H9 (cell line): ENCODE measurements around the gene VIM. TPM values are rescaled to one million over a fixed set of nuclear protein-coding genes. Genes with fewer than 3 reads are reported as not detected.

ENCODE experiments used
- DNase-seq: peaks from one replicate; pipeline ENCODE4 v3.0.0-alpha.2; 2017
- H2AFZ ChIP-seq: one replicate; pipeline ENCODE4 v1.6.1; 2013; ENCODE audit warnings: mild to moderate bottlenecking, low read length, control low read depth, moderate library complexity
- H2AK5ac ChIP-seq: 2 replicates; pipeline ENCODE4 v1.6.1; 2013; ENCODE audit warnings: low read length, control low read depth, mixed read lengths; ENCODE audit not compliant: insufficient read length
- H2BK120ac ChIP-seq: one replicate; pipeline ENCODE4 v1.6.1; 2013; ENCODE audit warnings: low read depth, mild to moderate bottlenecking, low read length, control low read depth, inconsistent platforms; ENCODE audit not compliant: poor library complexity, severe bottlenecking
- H2BK12ac ChIP-seq: 2 replicates; pipeline ENCODE4 v1.6.1; 2013; ENCODE audit warnings: low read length, control low read depth, mixed read lengths, low read depth; ENCODE audit not compliant: insufficient read length
- H2BK15ac ChIP-seq: 2 replicates; pipeline ENCODE4 v1.6.1; 2013; ENCODE audit warnings: low read depth, low read length, control low read depth
- H2BK20ac ChIP-seq: one replicate; pipeline ENCODE4 v1.6.1; 2013; ENCODE audit warnings: low read depth, mild to moderate bottlenecking, low read length, control low read depth, inconsistent platforms; ENCODE audit not compliant: poor library complexity, severe bottlenecking
- H2BK5ac ChIP-seq: 2 replicates; pipeline ENCODE4 v1.6.1; 2013; ENCODE audit warnings: low read length, control low read depth, mixed read lengths; ENCODE audit not compliant: insufficient read length
- H3K14ac ChIP-seq: 2 replicates; pipeline ENCODE4 v1.6.1; 2013; ENCODE audit warnings: low read length, control low read depth; ENCODE audit not compliant: insufficient read depth
- H3K18ac ChIP-seq: 2 replicates; pipeline ENCODE4 v1.6.1; 2013; ENCODE audit warnings: low read depth, mild to moderate bottlenecking, mixed read lengths, low read length, control low read depth; ENCODE audit not compliant: insufficient read length
- H3K23ac ChIP-seq: 2 replicates; pipeline ENCODE4 v1.6.1; 2013; ENCODE audit warnings: low read length, control low read depth, mixed read lengths, low read depth; ENCODE audit not compliant: insufficient read length
- H3K23me2 ChIP-seq: 2 replicates; pipeline ENCODE4 v1.6.1; 2013; ENCODE audit warnings: low read depth, mild to moderate bottlenecking, mixed read lengths, low read length, control low read depth; ENCODE audit not compliant: insufficient read length, poor library complexity, severe bottlenecking
- H3K27ac ChIP-seq: 2 replicates; pipeline ENCODE4 v1.5.1; 2013; ENCODE audit warnings: low read length, control low read depth, mixed read lengths, low read depth; ENCODE audit not compliant: insufficient read length
- H3K27me3 ChIP-seq: 2 replicates; pipeline ENCODE4 v1.6.1; 2013; ENCODE audit warnings: low read length, control low read depth, inconsistent platforms; ENCODE audit not compliant: insufficient read depth
- H3K4ac ChIP-seq: 2 replicates; pipeline ENCODE4 v1.6.1; 2013; ENCODE audit warnings: low read depth, mild to moderate bottlenecking, control low read depth, inconsistent platforms, low read length, moderate library complexity
- H3K4me1 ChIP-seq: 2 replicates; pipeline ENCODE4 v1.6.1; 2013; ENCODE audit warnings: low read length, control low read depth, inconsistent platforms; ENCODE audit not compliant: insufficient read depth
- H3K4me2 ChIP-seq: 2 replicates; pipeline ENCODE4 v1.6.1; 2013; ENCODE audit warnings: low read length, control low read depth, mixed read lengths; ENCODE audit not compliant: insufficient read length, insufficient read depth
- H3K56ac ChIP-seq: 2 replicates; pipeline ENCODE4 v1.6.1; 2013; ENCODE audit warnings: low read depth, mild to moderate bottlenecking, mixed read lengths, low read length, control low read depth; ENCODE audit not compliant: insufficient read length
- H3K79me1 ChIP-seq: 2 replicates; pipeline ENCODE4 v1.6.1; 2013; ENCODE audit warnings: low read depth, mild to moderate bottlenecking, moderate library complexity, low read length, control low read depth, inconsistent platforms; ENCODE audit not compliant: insufficient read depth, poor library complexity, severe bottlenecking
- H3K79me2 ChIP-seq: 2 replicates; pipeline ENCODE4 v1.6.1; 2013; ENCODE audit warnings: low read length, control low read depth, inconsistent platforms; ENCODE audit not compliant: insufficient read depth
- H3K9ac ChIP-seq: 2 replicates; pipeline ENCODE4 v1.6.1; 2013; ENCODE audit warnings: low read length, control low read depth, mixed read lengths; ENCODE audit not compliant: insufficient read length; ENCODE audit errors: extremely low read depth
- H3K9me3 ChIP-seq: one replicate; pipeline ENCODE4 v1.6.1; 2013; ENCODE audit warnings: low read depth, low read length, inconsistent platforms; ENCODE audit not compliant: control insufficient read depth
- H3T11ph ChIP-seq: one replicate; pipeline ENCODE4 v1.6.1; 2013; ENCODE audit warnings: mild to moderate bottlenecking, low read length, control low read depth, inconsistent platforms
- H4K20me1 ChIP-seq: one replicate; pipeline ENCODE4 v1.6.1; 2013; ENCODE audit not compliant: control insufficient read depth, insufficient read length, insufficient read depth
- H4K5ac ChIP-seq: 2 replicates; pipeline ENCODE4 v1.6.1; 2013; ENCODE audit warnings: low read depth, mild to moderate bottlenecking, mixed read lengths, low read length, control low read depth; ENCODE audit not compliant: insufficient read length
- H4K8ac ChIP-seq: replicated peaks from 2 replicates; pipeline ENCODE4 v1.6.1; 2013; ENCODE audit warnings: low read length, control low read depth, mixed read lengths, low read depth; ENCODE audit not compliant: insufficient read length
- H4K91ac ChIP-seq: 2 replicates; pipeline ENCODE4 v1.6.1; 2013; ENCODE audit warnings: low read depth, mild to moderate bottlenecking, moderate library complexity, mixed read lengths, low read length, control low read depth; ENCODE audit not compliant: insufficient read length
- H3K27ac Mint-ChIP-seq, 3 experiments: 2 replicates in 2 of 3; 3 replicates in 1 of 3; pipeline ENCODE4 v1.8.0; 2020 to 2021; ENCODE audit warnings: mixed read lengths in 3 of 3, mild to moderate bottlenecking in 1 of 3, moderate library complexity in 1 of 3
- H3K27me3 Mint-ChIP-seq: 2 replicates; pipeline ENCODE4 v1.8.0; 2021; ENCODE audit warnings: low read depth, mild to moderate bottlenecking, moderate library complexity, mixed read lengths
- H3K36me3 Mint-ChIP-seq, 3 experiments: 2 replicates in 2 of 3; 3 replicates in 1 of 3; pipeline ENCODE4 v1.8.0; 2020 to 2021; ENCODE audit warnings: low read depth in 3 of 3, mixed read lengths in 3 of 3; ENCODE audit not compliant: insufficient read depth in 1 of 3
- H3K4me1 Mint-ChIP-seq, 2 experiments: 2 replicates each; pipeline ENCODE4 v1.8.0; 2020; ENCODE audit warnings: mixed read lengths in 2 of 2
- H3K4me3 Mint-ChIP-seq, 2 experiments: 2 replicates in 1 of 2; 3 replicates in 1 of 2; pipeline ENCODE4 v1.8.0; 2020 to 2021; ENCODE audit warnings: mild to moderate bottlenecking in 2 of 2, mixed read lengths in 2 of 2, moderate library complexity in 1 of 2
- H3K9me3 Mint-ChIP-seq, 2 experiments: 2 replicates in 1 of 2; 3 replicates in 1 of 2; pipeline ENCODE4 v1.8.0; 2020; ENCODE audit warnings: mild to moderate bottlenecking in 2 of 2, mixed read lengths in 2 of 2, moderate library complexity in 1 of 2
- total RNA-seq: library from RNA; stranded (reverse); gene quantifications from 2 replicates; pipeline ENCODE4 v1.2.1, GENCODE V29; 2021
- TF ChIP-seq, protein P1 (sequence below): fragments of 200-600 bp; sonication (generic); conservative IDR thresholded peaks from 3 replicates; pipeline ENCODE4 v1.8.0; 2021; ENCODE audit warnings: antibody characterized with exemption, mild to moderate bottlenecking

Gene VIM
- total RNA-seq, 1 experiment from 2014 or later = 232 TPM

DNA sequence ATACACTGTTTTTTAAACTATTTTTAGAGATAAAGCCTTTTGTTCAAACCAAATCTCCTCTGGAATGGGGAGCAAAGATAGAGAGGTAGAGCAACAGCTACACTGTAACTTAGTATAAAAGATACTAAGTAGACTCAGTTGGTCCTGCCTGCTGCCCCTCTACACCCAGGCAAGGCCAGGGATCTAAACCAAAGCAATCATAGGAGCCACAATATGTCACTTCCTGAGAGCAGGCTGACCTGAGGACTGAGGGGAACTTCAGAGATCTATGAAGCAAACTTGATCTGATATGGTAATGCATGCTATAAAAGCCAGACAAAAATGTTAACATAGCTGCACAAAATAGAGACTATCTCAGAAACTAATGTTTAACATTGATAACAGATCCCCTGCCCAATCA, 19.6 kb upstream of the VIM start:
- Histone ChIP-seq H2AK5ac (no peak overlapping the region), H3K27me3 (no peaks in the 10 kb centered on the region), H4K91ac (no peak overlapping the region), H2BK15ac (no peak overlapping the region), H3K56ac (no peak overlapping the region), H2BK20ac (no peak overlapping the region), H3K23me2 (no peaks in the 10 kb centered on the region), H4K5ac (no peak overlapping the region), H3K27ac (no peak overlapping the region), H3K79me2 (no peaks in the 10 kb centered on the region), H2AFZ (no peak overlapping the region), H3K79me1 (no peaks in the 10 kb centered on the region), H3K18ac (no peak overlapping the region), H3K4me2 (no peak overlapping the region), H3K4ac (no peak overlapping the region), H3K9ac (no peak overlapping the region), H3K4me1 (no peaks in the 10 kb centered on the region; the same call in 1 of the 2 replicates), H4K8ac (no peak overlapping the region), H2BK5ac (no peak overlapping the region), H3T11ph (no peak overlapping the region), H3K23ac (no peak overlapping the region), H3K9me3 (no peaks in the 10 kb centered on the region), H4K20me1 (no peaks in the 10 kb centered on the region), H2BK120ac (no peak overlapping the region), H3K14ac (no peak overlapping the region), H2BK12ac (no peak overlapping the region)
- no peak for DNase-seq
- no peaks in the 10 kb centered on the region for H3K36me3 Mint-ChIP-seq
- no peak overlapping the region for H3K4me3 Mint-ChIP-seq
- no peak overlapping the region for H3K27ac Mint-ChIP-seq
- no peaks in the 10 kb centered on the region for H3K9me3 Mint-ChIP-seq
- H3K27me3 Mint-ChIP-seq = no peaks in the 10 kb centered on the region
- TF ChIP-seq, protein P1, sequence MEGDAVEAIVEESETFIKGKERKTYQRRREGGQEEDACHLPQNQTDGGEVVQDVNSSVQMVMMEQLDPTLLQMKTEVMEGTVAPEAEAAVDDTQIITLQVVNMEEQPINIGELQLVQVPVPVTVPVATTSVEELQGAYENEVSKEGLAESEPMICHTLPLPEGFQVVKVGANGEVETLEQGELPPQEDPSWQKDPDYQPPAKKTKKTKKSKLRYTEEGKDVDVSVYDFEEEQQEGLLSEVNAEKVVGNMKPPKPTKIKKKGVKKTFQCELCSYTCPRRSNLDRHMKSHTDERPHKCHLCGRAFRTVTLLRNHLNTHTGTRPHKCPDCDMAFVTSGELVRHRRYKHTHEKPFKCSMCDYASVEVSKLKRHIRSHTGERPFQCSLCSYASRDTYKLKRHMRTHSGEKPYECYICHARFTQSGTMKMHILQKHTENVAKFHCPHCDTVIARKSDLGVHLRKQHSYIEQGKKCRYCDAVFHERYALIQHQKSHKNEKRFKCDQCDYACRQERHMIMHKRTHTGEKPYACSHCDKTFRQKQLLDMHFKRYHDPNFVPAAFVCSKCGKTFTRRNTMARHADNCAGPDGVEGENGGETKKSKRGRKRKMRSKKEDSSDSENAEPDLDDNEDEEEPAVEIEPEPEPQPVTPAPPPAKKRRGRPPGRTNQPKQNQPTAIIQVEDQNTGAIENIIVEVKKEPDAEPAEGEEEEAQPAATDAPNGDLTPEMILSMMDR = no peak
- peaks cover 24 to 32% of the 10 kb centered on the region in 2 experiments for H3K4me1 Mint-ChIP-seq
